Measurements from ENCODE around the gene ZNF3.

Gene ZNF3

DNA sequence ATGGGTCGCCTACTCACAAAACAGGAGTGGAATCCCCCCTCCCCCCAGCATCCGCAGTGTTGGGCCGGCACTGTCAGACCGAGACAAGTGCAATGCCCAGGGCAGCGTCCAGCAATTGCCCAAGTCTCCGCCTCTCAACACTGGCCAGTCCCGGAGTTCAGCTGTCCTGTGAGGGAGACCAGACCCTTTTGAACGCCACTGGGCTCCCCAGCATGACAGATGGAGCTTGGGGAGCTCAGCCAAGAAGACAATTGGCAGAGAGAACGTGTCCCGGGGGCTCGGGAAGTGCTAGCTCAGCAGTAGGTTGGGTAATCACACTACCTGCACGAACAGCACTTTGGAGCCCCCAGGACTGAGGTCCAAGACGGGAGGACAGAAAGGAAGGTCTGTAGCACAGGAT lies 12.0 kb upstream of the ZNF3 start:
- peak in 1 of 2 experiments; percentile 46 for DNase-seq (ENCODE audit: low read depth in 1 of 2, low spot score in 1 of 2)
- no peak overlapping the region for H3K27ac ChIP-seq (replicated peaks)

DNA sequence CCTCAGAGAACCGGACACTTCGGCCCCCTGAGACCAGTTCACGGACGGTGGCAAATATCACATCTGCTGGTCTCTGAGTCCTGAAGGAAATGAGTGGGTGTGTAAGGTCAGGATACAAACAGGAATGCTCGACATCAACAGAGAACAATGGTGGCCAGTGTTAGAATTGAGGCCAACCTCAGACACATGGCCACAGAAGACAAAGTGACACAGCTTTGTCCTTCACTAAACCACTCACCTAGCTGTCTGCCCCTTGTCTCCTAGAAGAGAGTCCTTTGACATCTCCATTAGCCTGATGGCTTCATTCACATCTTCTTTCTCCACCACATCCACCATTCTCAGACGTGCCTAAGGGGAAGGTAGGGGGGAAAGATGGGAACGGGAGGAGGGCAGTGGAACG lies 11.5 kb upstream of the ZNF3 start:
- Histone ChIP-seq H3K27ac (replicated peaks) (no peak overlapping the region), H3K27me3 (ENCODE audit: insufficient read depth, poor library complexity, severe bottlenecking) (no peaks in the 10 kb centered on the region), H3K4me3 (replicated peaks; ENCODE audit: insufficient read depth, low read length) (no peak overlapping the region)
- peak in 1 of 2 experiments; percentile 39 for DNase-seq (ENCODE audit: low read depth in 1 of 2, low spot score in 1 of 2)
- TF ChIP-seq SPI1 (IDR thresholded peaks at IDR 0.05; ENCODE audit: borderline replicate concordance, low read depth): no peak
- TF ChIP-seq, protein P1, sequence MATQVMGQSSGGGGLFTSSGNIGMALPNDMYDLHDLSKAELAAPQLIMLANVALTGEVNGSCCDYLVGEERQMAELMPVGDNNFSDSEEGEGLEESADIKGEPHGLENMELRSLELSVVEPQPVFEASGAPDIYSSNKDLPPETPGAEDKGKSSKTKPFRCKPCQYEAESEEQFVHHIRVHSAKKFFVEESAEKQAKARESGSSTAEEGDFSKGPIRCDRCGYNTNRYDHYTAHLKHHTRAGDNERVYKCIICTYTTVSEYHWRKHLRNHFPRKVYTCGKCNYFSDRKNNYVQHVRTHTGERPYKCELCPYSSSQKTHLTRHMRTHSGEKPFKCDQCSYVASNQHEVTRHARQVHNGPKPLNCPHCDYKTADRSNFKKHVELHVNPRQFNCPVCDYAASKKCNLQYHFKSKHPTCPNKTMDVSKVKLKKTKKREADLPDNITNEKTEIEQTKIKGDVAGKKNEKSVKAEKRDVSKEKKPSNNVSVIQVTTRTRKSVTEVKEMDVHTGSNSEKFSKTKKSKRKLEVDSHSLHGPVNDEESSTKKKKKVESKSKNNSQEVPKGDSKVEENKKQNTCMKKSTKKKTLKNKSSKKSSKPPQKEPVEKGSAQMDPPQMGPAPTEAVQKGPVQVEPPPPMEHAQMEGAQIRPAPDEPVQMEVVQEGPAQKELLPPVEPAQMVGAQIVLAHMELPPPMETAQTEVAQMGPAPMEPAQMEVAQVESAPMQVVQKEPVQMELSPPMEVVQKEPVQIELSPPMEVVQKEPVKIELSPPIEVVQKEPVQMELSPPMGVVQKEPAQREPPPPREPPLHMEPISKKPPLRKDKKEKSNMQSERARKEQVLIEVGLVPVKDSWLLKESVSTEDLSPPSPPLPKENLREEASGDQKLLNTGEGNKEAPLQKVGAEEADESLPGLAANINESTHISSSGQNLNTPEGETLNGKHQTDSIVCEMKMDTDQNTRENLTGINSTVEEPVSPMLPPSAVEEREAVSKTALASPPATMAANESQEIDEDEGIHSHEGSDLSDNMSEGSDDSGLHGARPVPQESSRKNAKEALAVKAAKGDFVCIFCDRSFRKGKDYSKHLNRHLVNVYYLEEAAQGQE (IDR thresholded peaks at IDR 0.05; ENCODE audit: insufficient replicate concordance, low read depth): no peak
- TF ChIP-seq, protein P2, sequence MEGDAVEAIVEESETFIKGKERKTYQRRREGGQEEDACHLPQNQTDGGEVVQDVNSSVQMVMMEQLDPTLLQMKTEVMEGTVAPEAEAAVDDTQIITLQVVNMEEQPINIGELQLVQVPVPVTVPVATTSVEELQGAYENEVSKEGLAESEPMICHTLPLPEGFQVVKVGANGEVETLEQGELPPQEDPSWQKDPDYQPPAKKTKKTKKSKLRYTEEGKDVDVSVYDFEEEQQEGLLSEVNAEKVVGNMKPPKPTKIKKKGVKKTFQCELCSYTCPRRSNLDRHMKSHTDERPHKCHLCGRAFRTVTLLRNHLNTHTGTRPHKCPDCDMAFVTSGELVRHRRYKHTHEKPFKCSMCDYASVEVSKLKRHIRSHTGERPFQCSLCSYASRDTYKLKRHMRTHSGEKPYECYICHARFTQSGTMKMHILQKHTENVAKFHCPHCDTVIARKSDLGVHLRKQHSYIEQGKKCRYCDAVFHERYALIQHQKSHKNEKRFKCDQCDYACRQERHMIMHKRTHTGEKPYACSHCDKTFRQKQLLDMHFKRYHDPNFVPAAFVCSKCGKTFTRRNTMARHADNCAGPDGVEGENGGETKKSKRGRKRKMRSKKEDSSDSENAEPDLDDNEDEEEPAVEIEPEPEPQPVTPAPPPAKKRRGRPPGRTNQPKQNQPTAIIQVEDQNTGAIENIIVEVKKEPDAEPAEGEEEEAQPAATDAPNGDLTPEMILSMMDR (IDR thresholded peaks at IDR 0.05; ENCODE audit: insufficient read depth, low read length): no peak
- TF ChIP-seq POLR2AphosphoS5 (IDR thresholded peaks at IDR 0.05; ENCODE audit: low read depth): no peak

More for the DNA sequence above, 12.0 kb upstream of the ZNF3 start:
- H3K27me3 ChIP-seq (ENCODE audit: insufficient read depth, poor library complexity, severe bottlenecking): no peaks in the 10 kb centered on the region
- no peak overlapping the region for H3K4me3 ChIP-seq (replicated peaks; ENCODE audit: insufficient read depth, low read length)
- TF ChIP-seq POLR2AphosphoS5 (IDR thresholded peaks at IDR 0.05; ENCODE audit: low read depth): 0 out of 2 replicates have a peak, but pooled peaks have one; percentile 8
- TF ChIP-seq, protein P2 (IDR thresholded peaks at IDR 0.05; ENCODE audit: insufficient read depth, low read length): no peak

DNA sequence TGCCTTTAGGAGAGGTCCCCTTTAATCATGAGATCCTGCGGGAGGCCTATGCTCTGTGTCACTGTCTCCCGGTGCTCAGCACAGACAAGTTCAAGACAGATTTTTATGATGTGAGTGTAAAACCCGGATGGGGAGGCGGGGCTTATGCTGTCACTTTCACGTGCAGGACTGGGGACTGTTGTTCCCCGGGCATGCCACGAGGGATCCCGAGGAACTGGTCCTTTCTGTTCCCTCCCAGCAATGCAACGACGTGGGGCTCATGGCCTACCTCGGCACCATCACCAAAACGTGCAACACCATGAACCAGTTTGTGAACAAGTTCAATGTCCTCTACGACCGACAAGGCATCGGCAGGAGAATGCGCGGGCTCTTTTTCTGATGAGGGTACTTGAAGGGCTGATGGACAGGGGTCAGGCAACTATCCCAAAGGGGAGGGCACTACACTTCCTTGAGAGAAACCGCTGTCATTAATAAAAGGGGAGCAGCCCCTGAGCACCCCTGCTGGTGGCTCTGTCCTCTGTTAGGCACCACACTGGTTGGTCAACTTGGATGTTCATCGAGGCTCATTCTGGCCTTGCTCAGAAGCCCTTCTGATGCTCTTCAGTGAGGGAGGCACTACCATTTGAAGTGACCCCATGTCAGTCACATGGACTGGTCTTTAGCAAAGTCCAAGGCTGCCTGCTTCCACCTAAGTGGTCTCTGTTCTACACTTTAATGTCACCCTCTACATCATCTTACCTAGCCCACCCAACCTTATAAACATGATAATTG lies 10.1 kb upstream of the ZNF3 start:
- TF ChIP-seq, protein P1 (IDR thresholded peaks at IDR 0.05; ENCODE audit: insufficient replicate concordance, low read depth): no peak
- TF ChIP-seq, protein P2 (IDR thresholded peaks at IDR 0.05; ENCODE audit: insufficient read depth, low read length): no peak
- peak; percentile 93 for TF ChIP-seq POLR2AphosphoS5 (IDR thresholded peaks at IDR 0.05; ENCODE audit: low read depth)
- no peak for TF ChIP-seq SPI1 (IDR thresholded peaks at IDR 0.05; ENCODE audit: borderline replicate concordance, low read depth)
- no peak for TF ChIP-seq GABPA (IDR thresholded peaks at IDR 0.05; ENCODE audit: low read depth)
- H3K4me3 ChIP-seq (replicated peaks; ENCODE audit: insufficient read depth, low read length): no peak overlapping the region
- DNase-seq (ENCODE audit: low read depth in 1 of 2, low spot score in 1 of 2): peak; percentile 34 to 44
- no peak overlapping the region for H3K27ac ChIP-seq (replicated peaks)
- H3K27me3 ChIP-seq (ENCODE audit: insufficient read depth, poor library complexity, severe bottlenecking): no peaks in the 10 kb centered on the region
